HG03575 (cell line): Measurements from ENCODE around the gene PLD5.
"Not testable (repeated sequence)": the region's sequence is repeated elsewhere in the genome, so short reads cannot be mapped to it uniquely, and the experiment has no call there.

Source experiments
- ATAC-seq: cut with Tn5 transposase; IDR thresholded peaks from one replicate; pipeline ENCODE4 v1.9.1; 2021; ENCODE audit not compliant: unreplicated experiment, insufficient number of reproducible peaks, low FRiP score; ENCODE audit errors: extremely low read depth

Gene PLD5

DNA sequence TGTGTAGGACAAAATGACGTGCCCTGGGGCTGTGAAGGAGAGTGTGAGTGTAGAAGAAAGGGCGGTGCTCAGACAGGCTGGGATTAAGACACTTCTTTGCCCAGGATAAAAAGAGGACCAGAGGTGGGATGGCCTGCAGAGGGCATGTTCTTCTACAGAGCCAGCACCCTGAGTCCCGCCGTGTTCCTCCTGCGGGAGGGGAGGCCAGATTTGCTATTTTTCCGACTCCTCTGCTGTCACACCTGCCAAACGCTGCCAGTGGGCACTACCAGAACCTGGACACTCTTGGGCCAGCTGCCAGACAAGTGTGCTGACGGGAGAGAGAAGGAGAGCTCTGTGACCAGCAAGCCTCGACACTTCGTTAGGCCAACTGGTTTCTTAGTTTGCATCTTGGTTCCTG, 206.4 kb downstream of the PLD5 start:
- ATAC-seq = no peak

DNA sequence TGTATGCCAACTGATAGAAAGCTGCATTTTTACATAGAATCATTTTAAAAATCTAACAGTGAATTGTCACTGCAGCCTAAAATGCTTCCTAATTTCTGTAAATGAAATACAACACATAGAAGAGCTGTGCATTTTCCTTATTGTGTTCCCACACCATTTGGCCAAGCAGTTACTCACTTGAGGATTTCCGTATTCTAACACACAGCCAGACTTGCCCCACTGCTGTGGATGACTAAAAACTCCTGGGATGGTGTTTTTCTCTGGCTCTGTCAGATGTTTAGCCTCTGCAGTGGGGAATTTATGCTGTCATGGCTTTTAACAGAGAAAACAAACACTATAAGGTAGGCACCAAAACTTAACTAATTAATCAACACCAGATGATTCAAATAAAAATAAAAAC, 209.6 kb downstream of the PLD5 start:
- not testable (repeated sequence) for ATAC-seq

DNA sequence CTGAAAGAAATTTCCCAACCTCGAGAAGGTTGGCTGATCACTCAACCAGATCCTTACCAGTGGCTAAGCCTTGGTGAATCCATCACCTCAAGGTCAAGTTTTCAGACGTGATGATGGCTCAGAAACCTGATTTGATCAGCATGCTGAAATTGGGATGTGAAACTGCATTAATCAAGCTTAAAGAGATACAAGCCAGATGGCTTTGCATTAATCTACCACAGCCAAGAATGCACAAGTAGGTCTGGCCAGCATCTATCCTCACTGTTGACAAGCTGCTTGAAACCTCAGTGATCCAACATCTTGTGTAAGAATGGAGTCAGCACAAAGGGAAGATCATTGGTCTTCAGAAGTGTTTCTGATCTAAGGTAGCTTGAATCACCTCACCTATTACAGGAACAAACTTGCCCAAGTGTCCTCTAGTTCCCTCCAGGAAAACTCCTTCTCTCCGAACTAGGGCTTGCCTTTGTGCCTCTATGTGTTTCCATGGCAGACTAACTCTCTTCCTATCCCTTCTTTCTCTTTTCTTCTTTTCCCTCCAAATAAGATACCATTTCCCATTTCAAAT, 210.3 kb downstream of the PLD5 start:
- not testable (repeated sequence) for ATAC-seq

DNA sequence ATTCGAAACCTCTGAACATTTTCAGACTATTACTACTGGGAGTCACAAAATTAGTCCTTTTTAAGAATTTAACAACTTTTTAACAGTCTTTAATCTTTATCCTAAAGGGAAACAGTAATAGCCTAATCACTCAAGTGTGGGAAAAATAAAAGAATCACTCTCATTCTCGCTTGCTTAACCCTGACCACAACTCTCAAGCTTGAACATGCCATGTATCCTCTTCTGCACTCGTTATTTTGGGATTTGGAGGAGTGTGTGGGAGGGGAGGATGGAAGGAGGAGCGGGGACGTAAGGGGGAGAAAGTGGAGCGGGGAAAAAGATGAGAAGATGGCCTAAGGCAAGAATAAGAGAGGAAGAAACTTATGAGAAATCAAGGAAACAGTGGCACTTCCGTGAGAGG, 215.8 kb downstream of the PLD5 start:
- ATAC-seq = not testable (repeated sequence)

DNA sequence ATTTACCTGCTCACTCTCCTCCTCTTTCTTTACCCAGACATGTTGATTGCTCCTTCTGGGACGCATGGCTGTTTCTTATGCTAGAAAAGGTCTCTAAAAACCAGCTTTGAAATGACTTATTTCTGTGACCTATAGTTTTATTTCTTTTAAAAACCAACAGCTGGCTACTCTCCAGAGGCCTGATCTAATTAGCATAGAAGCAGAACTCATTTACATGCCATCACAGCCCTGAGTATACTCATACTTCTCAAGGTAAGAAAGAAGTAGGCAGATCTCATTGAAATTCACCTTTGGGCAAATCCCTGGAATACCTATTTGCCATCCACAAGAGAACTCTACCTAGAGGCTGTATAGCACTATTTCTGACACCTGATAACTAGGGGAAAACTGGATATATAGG, 230.7 kb downstream of the PLD5 start:
- ATAC-seq = not testable (repeated sequence)

DNA sequence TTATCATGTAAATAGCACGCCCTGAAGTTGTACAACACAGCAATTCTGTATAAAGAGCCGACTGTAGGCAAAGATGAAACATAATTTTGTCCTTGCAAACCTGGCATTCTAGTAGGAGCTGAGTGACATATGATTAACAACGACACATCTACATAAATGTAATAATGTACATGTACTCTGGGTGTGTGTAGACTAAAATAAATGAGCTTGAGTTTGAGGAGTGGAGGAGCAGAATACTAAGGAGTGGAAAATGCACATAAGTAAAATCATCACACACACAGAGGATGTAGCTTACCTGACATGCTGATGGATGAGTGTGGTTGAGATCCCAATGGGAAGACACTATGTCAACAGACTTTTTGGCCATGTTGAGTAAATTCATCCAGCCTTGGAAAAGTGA, 236.4 kb downstream of the PLD5 start:
- ATAC-seq = not testable (repeated sequence)

DNA sequence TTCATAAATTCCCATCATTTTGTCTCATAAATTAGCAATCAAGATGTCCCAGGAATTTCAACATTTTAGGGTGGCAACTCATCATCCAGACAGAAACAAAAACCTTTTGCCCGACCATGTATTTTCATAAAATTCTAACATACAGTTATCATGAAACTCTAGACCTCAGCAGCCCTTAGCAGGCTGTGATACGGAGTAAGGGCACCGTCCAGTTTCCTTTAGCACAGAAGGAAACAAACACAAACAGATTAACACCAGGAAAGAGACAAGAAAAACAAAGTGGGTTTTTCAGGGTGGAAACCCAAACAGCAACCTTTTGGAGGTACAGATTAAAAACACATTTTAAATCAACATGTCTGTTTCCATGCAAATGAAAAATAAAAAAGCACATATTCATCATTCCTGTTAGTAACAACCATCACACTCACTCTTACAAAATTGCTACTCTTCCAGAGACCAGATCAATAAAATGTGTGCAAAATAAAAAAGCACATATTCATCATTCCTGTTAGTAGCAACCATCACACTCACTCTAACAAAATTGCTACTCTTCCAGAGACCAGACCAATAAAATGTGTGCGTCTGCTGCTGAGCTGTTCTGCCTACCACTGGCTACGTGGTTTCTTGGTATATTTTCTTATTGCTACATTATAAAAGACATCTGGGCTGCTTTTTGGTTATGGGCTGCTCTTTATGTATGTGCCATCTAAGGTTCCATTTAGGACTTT, 241.6 kb downstream of the PLD5 start:
- ATAC-seq = not testable (repeated sequence)

DNA sequence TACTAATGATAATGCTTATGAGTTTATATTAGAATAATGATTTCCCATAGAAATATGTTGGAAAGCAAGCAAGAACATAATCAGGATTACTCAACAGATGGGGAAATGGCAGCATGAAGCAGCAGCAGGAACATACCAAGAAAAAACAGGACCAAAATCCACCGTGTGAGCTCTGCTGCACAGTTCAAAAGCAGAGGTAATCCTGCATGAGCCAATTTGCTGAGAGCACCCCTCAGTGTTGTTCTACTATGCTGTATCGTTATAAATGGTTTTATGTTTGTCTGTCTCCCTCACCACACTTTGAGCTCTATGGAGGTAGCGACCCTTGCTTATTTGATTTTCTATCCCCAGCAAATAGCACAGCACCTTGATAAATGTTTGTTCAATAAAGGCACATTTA, 246.1 kb downstream of the PLD5 start:
- not testable (repeated sequence) for ATAC-seq

DNA sequence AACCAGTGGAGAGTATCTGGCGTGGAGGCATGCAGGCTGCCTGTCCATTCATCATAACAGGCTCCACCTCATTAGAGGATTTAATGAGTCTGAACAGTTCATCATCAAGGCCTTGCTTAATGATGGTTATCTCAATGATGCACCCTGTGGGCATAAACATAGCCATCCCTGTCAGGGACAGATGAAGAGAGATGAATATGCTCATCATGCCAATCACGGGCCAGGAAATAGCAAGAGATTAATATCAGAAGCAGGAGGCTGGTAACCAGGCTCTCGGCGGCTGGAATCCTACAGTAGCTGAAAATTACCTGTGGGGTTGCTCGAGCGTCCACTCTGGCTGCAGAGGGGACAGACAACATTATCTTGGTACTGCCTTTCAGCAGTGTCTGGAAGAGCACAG, 247.7 kb downstream of the PLD5 start:
- ATAC-seq = not testable (repeated sequence)

DNA sequence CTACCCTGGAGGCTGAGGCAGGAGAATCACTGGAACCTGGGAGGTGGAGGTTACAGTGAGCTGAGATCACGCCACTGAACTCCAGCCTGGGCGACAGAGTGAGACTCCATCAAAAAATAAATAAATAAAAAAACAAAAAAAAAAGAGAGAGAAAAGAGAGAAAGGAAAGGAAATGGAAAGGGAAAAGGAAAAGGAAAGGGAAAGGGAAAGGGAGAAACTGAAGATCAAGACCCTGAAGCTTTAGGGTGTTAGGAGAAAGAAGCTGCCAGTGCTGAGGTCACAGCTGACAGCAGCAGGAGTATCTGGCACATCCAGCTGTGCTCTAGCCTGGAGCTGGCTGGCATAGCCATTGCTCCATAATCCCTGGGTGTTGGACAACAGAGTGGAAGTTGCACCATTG, 257.5 kb downstream of the PLD5 start:
- not testable (repeated sequence) for ATAC-seq

DNA sequence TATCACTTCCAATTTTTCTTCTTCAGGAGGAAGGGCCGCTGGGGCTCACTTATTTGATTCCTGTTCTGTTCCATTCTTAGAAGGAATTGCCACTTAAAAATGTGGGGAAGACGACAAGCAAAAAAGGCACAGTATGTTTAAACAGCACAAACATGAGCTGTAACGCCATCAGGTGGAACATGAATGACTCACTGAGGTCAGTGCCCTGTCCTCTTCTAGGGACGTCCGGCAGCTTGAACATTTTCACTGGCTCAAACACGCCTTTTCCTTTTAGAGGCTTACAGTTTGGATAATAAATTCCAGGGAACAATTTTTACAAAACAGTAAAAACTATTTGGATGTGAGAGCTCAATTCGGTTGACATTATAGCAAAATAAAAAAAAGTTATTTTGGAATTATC, 260.1 kb downstream of the PLD5 start:
- ATAC-seq = not testable (repeated sequence)

DNA sequence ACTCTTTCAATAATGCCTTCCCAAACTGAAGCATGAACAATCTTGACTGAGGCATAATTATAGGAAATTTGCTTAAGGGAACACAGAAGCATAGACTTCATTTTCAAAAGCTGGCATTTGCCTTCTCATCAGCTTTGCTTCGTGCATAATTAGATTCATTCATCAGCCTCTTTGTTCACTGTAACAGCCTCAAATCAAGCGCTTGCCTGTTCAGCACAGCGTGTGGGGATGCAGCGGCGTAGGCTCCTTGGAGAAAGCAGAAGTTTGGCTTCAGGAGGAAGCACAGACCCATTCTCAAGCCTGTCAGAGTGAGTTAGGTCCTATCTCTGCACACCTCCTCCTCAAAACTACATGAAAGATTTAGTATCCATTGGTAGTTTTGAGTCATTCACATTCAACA, 279.2 kb downstream of the PLD5 start:
- no peak for ATAC-seq

DNA sequence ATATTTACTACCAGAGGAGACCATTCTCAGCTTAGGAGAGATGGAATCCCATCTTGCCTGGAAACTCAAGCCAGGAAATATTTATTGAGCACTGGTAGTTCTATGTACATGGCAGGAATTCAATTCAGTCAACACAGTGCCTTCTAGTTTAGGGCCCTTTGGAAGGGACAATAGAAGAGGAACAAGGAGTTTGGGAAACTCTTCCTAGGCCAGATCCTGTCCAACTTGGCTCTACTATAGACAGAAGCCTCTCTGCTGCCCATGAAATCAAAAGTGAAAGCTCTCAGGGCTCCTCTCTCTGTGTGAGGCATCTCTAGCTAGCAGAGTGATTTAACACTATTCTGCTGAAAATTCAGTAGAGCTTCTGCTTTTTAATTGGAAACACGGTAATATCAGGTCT, 281.0 kb downstream of the PLD5 start:
- peak; percentile 86 for ATAC-seq

DNA sequence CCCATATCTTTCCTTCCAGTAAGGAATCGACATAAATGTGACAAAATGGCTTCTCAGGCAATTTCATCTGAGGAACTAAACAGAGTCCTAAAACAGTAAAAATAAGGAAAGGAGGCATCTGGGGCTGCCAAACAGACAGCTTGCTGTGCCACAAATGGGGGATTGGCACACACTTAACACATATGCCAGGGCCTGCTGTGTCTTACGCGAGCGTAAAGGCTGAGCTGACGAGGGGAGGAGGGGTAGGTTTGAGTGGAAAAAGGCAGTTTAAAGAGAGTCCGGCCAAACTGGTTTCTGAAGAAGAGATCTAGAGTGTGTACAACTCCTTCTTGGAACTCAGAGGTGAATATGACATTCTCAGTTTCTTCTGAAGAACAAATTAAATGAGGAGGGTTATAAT, 281.5 kb downstream of the PLD5 start:
- no peak for ATAC-seq

DNA sequence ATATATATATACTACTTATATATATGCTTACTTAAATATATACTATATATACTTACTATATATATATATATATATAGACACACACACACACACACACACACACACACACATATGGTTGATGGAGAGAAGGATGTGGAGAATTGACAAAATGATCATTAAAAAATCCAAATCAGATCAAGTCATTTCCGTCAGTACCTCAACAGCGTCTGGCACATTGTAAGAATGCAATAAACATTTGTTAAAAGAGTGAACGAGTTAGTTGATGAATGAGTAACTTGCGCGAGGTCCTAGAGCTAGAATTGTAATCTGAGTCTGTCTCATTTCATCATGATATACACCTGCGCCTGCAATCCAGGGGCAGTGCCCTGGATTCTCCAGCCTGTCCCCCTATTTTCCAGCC, 282.6 kb downstream of the PLD5 start:
- ATAC-seq = no peak

DNA sequence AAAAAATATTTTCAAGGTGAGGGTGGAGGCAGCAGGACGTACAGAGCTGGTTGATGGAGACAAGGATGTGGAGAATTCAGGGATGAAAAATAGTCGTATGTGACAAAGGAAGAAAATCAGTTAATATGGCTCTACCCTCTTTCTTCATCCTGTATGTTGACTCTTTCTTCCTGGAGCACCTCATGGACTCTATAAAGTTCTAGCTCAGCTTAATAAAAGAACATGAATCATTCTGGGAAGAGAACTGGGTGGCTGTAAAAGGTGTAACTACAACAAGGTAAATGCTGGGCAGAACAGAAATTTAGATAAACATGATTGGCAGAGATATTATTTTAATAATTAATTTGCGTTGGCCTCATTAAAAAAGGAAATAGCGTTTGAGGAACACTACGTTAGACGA, 283.8 kb downstream of the PLD5 start:
- ATAC-seq = no peak

DNA sequence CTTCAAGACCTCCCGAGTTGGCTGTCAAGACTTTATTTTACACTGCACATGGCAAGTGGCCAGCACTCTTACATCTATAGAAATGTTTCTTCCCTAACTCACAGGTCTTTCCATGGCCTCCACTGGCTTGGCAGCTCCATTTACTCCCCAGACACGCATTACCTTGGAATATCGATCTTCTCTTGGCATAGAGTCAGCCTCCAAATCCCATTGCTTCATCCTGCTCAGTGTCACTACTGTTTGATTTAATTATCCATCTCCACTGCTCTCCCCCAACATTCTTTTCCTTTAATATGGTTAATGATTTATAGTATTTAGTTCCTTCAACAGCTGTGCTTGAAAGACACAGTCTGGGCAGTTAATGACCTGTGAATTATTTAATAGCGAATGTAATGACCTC, 284.4 kb downstream of the PLD5 start:
- ATAC-seq = no peak

DNA sequence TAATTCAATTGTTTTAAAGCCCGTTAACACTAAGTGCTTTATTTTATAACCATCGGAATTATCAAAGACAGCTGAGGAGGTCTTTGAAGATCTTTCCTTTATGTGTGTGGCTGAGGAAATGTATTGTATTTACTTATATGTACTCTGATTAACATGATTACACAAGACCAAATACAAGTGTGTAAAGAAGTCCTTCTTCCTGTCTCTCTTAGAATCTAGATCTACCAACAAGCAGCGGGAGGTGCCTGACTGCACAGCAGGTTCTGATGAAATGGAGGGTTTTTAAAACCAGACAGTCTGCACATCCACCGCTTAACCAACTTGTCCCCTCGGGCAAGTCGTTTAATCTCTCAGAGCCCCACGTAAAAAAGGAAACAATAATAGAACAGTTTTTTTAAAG, 285.1 kb downstream of the PLD5 start:
- ATAC-seq = no peak

DNA sequence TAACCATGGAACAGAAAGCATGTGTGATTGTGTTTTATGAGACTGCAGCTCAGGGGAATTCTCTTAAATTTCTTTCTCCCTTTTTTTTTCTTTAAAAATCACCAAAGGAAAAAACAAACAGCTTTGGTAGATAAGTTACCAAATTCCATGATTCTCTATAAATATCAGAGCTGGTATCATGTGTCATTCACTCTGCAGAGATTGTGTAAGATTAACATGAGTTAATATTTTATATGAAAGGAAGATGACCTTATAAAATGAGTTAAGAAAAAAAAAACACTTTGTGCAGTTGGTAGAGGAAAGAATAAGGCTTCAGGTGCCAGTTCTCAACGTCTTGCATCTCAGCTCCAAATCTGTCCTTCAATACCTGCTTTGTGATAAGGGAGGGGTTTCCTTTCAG, 287.4 kb downstream of the PLD5 start:
- ATAC-seq = no peak

DNA sequence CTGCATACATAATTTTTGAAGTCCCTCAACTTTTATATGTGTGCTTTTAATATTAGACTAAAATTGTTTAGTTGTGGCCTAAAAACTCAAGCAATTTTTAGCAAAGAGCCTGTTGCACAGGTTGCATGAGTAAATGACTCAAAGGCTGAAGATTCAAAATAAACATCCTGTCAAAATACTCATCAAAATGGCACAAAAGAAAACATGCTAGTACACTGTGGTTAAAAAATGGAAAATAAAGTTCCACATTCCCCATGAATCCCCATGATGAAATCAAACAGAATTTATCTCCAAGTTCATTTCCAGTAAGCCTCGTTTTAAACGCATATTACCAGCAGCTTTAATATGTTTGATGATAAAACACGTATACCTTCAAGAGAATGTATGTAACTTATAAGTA, 295.5 kb downstream of the PLD5 start:
- no peak for ATAC-seq
